ENCODE data around the gene PLOD2.

Gene PLOD2

GRCh38 chr3:146093896-146094295 is 67.1 kb downstream of the PLOD2 start:
- no peak for DNase-seq

- DNase-seq = no peak
Measured at GRCh38 chr3:146092230-146092629, 68.8 kb downstream of the PLOD2 start.

- no peak for DNase-seq
Measured at GRCh38 chr3:146091397-146091796, 69.6 kb downstream of the PLOD2 start.

GRCh38 chr3:146090521-146090920 is 70.5 kb downstream of the PLOD2 start:
- DNase-seq = no peak

- DNase-seq = no peak
Measured at GRCh38 chr3:146088840-146089239, 72.1 kb downstream of the PLOD2 start.

- no peak for DNase-seq
Measured at GRCh38 chr3:146087116-146087515, 73.9 kb downstream of the PLOD2 start.

- no peak for DNase-seq
Measured at GRCh38 chr3:146086211-146086610, 74.8 kb downstream of the PLOD2 start.

GRCh38 chr3:146085678-146086077 is 75.3 kb downstream of the PLOD2 start:
- no peak for DNase-seq

- DNase-seq = no peak
Measured at GRCh38 chr3:146080578-146080977, 80.4 kb downstream of the PLOD2 start.

GRCh38 chr3:146078031-146078430 is 83.0 kb downstream of the PLOD2 start:
- DNase-seq = no peak

GRCh38 chr3:146077181-146077580 is 83.8 kb downstream of the PLOD2 start:
- no peak for DNase-seq

GRCh38 chr3:146072824-146073223 is 88.2 kb downstream of the PLOD2 start:
- DNase-seq = no peak

- no peak for DNase-seq
Measured at GRCh38 chr3:146072061-146072460, 88.9 kb downstream of the PLOD2 start.

GRCh38 chr3:146071632-146072031 is 89.4 kb downstream of the PLOD2 start:
- DNase-seq = no peak

- no peak for DNase-seq
Measured at GRCh38 chr3:146067048-146067447, 93.9 kb downstream of the PLOD2 start.

GRCh38 chr3:146065573-146066006 is 95.4 kb downstream of the PLOD2 start:
- DNase-seq = no peak

- no peak for DNase-seq
Measured at GRCh38 chr3:146058241-146058640, 102.7 kb downstream of the PLOD2 start.

GRCh38 chr3:146052791-146053310 is 108.1 kb downstream of the PLOD2 start:
- no peak for DNase-seq

GRCh38 chr3:146052056-146052790 is 108.8 kb downstream of the PLOD2 start:
- no peak for DNase-seq

GRCh38 chr3:146050691-146051090 is 110.3 kb downstream of the PLOD2 start:
- DNase-seq = no peak

- DNase-seq = no peak
Measured at GRCh38 chr3:146047485-146047884, 113.5 kb downstream of the PLOD2 start.

- no peak for DNase-seq
Measured at GRCh38 chr3:146044046-146044445, 116.9 kb downstream of the PLOD2 start.

- no peak for DNase-seq
Measured at GRCh38 chr3:146040630-146041029, 120.4 kb downstream of the PLOD2 start.

- no peak for DNase-seq
Measured at GRCh38 chr3:146037697-146038096, 123.3 kb downstream of the PLOD2 start.

- no peak for DNase-seq
Measured at GRCh38 chr3:146036281-146036680, 124.7 kb downstream of the PLOD2 start.
